OCI-LY3 (cell line): ENCODE results near the gene CWF19L2.

Source experiments
- H2AFZ ChIP-seq: fragments of 200-600, 300-600 bp; shearing (Covaris generic); 2 replicates; pipeline ENCODE4 v1.6.0; 2014; ENCODE audit warnings: antibody characterized with exemption, low read depth, low read length
- H3K27ac ChIP-seq: fragments of 200-600, 300-600 bp; sonication (generic); 2 replicates; pipeline ENCODE4 v1.5.1; 2014; ENCODE audit warnings: mild to moderate bottlenecking, low read length, moderate library complexity, mixed read lengths
- H3K27me3 ChIP-seq: fragments of 200-600, 300-600 bp; sonication (generic); 2 replicates; pipeline ENCODE4 v1.6.1; 2014; ENCODE audit warnings: low read depth, low read length, mixed read lengths
- H3K36me3 ChIP-seq: fragments of 200-600, 300-600 bp; sonication (generic); replicated peaks from 2 replicates; pipeline ENCODE3; 2014; ENCODE audit warnings: low read depth, low read length, mixed read lengths
- H3K4me1 ChIP-seq: fragments of 300-600, 200-600 bp; sonication (generic); 2 replicates; pipeline ENCODE4 v1.6.1; 2014; ENCODE audit warnings: low read length, mixed read lengths
- H3K4me2 ChIP-seq: fragments of 200-600, 300-600 bp; sonication (generic); 2 replicates; pipeline ENCODE4 v1.6.1; 2014; ENCODE audit warnings: low read length, mixed read lengths
- H3K4me3 ChIP-seq: fragments of 300-600, 200-600 bp; sonication (generic); 2 replicates; pipeline ENCODE4 v1.5.1; 2014; ENCODE audit warnings: antibody characterized with exemption, mild to moderate bottlenecking, low read length, moderate library complexity
- H3K79me2 ChIP-seq: fragments of 300-600, 200-600 bp; shearing (Covaris generic); 2 replicates; pipeline ENCODE4 v1.6.1; 2014; ENCODE audit warnings: mild to moderate bottlenecking, low read length, mixed read lengths
- H3K9ac ChIP-seq: fragments of 300-600, 200-600 bp; shearing (Covaris generic); 2 replicates; pipeline ENCODE4 v1.6.0; 2014; ENCODE audit warnings: mild to moderate bottlenecking, low read length, moderate library complexity
- H3K9me3 ChIP-seq: fragments of 200-600, 300-600 bp; shearing (Covaris generic); 2 replicates; pipeline ENCODE4 v1.6.1; 2014; ENCODE audit warnings: low read length, mixed read lengths; ENCODE audit not compliant: insufficient read depth
- H4K20me1 ChIP-seq: fragments of 200-600, 300-600 bp; sonication (generic); 2 replicates; pipeline ENCODE4 v1.6.1; 2016; ENCODE audit warnings: low read length, mixed read lengths; ENCODE audit not compliant: insufficient read depth
- EZH2phosphoT487 ChIP-seq: fragments of 200-600 bp; shearing (Covaris generic); IDR thresholded peaks from 2 replicates; pipeline ENCODE4 v1.6.1; 2018; ENCODE audit warnings: antibody characterized with exemption, mixed run types, low read depth
- TF ChIP-seq, protein P1 (sequence below): fragments of 200-600, 300-600 bp; sonication (generic); IDR thresholded peaks from 2 replicates; pipeline ENCODE4 v1.5.1; 2014; ENCODE audit warnings: antibody characterized with exemption, low read length, low read depth

CWF19L2 gene

DNA sequence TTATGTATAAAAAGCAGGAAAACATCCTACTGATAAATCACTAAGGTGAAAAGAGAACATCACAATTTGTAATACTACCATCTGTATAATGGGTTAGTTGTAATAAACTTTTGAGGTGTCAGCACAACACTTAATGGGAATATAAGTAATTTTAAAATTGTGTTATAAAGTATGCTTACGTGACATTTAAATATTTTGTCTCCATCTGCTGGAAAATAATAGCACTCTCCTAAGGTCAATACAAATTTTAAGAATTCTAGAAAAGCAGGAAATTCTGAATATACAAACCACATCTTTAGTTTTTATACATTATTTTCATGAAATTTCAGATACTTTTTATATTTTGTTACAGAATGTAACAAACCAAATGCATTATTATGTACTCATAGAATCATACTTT is 19.5 kb downstream of the CWF19L2 start:
- Histone ChIP-seq H3K9ac (no peak overlapping the region), H3K4me2 (no peak overlapping the region), H3K27ac (no peak overlapping the region), H2AFZ (no peak overlapping the region), H3K27me3 (no peaks in the 10 kb centered on the region), H3K4me1 (no peaks in the 10 kb centered on the region), H3K79me2 (no peaks in the 10 kb centered on the region), H3K4me3 (no peak overlapping the region), H4K20me1 (no peaks in the 10 kb centered on the region), H3K36me3 (no peaks in the 10 kb centered on the region), H3K9me3 (no peaks in the 10 kb centered on the region)
- TF ChIP-seq, protein P1, sequence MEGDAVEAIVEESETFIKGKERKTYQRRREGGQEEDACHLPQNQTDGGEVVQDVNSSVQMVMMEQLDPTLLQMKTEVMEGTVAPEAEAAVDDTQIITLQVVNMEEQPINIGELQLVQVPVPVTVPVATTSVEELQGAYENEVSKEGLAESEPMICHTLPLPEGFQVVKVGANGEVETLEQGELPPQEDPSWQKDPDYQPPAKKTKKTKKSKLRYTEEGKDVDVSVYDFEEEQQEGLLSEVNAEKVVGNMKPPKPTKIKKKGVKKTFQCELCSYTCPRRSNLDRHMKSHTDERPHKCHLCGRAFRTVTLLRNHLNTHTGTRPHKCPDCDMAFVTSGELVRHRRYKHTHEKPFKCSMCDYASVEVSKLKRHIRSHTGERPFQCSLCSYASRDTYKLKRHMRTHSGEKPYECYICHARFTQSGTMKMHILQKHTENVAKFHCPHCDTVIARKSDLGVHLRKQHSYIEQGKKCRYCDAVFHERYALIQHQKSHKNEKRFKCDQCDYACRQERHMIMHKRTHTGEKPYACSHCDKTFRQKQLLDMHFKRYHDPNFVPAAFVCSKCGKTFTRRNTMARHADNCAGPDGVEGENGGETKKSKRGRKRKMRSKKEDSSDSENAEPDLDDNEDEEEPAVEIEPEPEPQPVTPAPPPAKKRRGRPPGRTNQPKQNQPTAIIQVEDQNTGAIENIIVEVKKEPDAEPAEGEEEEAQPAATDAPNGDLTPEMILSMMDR, result no peak
- no peak for TF ChIP-seq EZH2phosphoT487

DNA sequence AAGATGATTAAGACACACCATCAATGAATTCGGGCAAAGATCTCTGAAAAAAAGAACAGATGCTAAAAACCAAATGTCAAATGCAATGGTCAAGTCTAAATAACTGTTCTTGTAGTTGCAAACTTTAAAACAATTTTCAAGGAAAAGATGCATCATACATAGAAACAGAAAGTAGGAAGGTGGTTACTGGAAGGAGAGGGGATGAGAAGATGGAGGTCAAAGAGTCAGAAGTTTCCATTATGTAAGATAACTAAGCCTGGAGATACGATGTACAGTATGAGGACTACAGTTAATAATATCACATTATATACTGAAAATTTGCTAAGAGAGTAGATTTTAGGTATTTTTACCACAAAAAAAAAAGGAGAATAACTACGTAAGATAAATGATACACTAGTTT is 27.1 kb downstream of the CWF19L2 start:
- Histone ChIP-seq H3K4me2 (no peak overlapping the region), H4K20me1 (no peaks in the 10 kb centered on the region), H3K27ac (no peak overlapping the region), H3K9ac (no peak overlapping the region), H3K9me3 (no peaks in the 10 kb centered on the region), H3K4me1 (no peaks in the 10 kb centered on the region), H2AFZ (no peak overlapping the region), H3K36me3 (no peaks in the 10 kb centered on the region), H3K4me3 (no peak overlapping the region), H3K27me3 (no peaks in the 10 kb centered on the region), H3K79me2 (no peaks in the 10 kb centered on the region)
- TF ChIP-seq, protein P1, result no peak
- no peak for TF ChIP-seq EZH2phosphoT487

DNA sequence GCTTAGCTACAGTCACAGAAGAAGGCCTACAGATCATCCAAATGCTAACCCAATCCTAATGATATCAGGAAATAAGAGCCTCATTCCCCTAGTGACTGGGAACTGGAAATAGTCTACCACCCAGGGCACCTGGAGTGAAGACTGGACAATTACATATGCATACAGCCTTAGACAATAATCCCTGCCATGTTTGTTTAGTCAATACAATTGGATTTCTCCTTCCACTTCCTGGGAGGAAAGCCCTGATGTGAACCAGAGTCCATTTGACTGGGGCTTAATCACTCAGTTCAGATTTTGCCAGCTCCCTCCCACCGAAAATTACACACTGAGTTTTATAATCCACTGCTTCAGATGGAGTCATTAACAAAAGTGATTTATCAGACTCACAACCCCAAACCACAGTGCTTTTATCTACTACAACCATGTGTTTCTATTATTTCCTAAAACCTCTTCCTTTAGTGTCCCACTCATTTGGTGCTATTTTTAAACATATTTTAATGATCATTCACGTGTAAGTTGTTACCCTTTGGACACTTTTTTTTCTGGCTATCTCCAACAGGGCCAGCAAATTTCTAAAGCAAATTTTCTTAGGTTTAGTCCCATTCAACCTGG is 29.9 kb downstream of the CWF19L2 start:
- no peaks in the 10 kb centered on the region for H3K4me1 ChIP-seq
- no peak overlapping the region for H3K9ac ChIP-seq
- H3K27me3 ChIP-seq, result no peaks in the 10 kb centered on the region
- H3K4me3 ChIP-seq, result no peak overlapping the region
- H4K20me1 ChIP-seq, result no peaks in the 10 kb centered on the region
- no peaks in the 10 kb centered on the region for H3K79me2 ChIP-seq
- H2AFZ ChIP-seq, result no peak overlapping the region
- no peak overlapping the region for H3K27ac ChIP-seq
- no peaks in the 10 kb centered on the region for H3K36me3 ChIP-seq
- no peaks in the 10 kb centered on the region for H3K9me3 ChIP-seq
- no peak overlapping the region for H3K4me2 ChIP-seq
- TF ChIP-seq, protein P1, result no peak
- no peak for TF ChIP-seq EZH2phosphoT487

DNA sequence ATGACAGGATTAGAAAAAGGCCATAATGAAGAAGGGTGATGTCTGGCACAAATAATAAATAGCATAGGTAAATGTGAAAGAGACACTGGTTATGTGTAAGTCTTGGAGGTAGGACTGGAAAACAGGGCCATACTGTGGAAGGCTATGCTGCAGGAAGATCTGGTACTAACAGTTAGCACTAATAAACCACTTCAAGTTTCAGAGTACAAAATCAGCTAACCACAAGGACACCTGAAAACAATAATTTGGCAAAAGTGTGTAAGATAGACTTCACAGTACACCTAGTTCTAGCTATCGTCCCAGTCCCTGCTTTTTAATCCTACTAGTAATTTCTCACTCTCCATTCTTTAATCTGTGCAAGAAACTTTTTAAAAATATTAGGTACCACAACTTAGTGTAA is 44.3 kb downstream of the CWF19L2 start:
- no peaks in the 10 kb centered on the region for H3K79me2 ChIP-seq
- H2AFZ ChIP-seq, result no peak overlapping the region
- H3K9ac ChIP-seq, result no peak overlapping the region
- H3K4me1 ChIP-seq, result no peaks in the 10 kb centered on the region
- no peaks in the 10 kb centered on the region for H3K27me3 ChIP-seq
- H4K20me1 ChIP-seq, result no peaks in the 10 kb centered on the region
- no peak for TF ChIP-seq EZH2phosphoT487
- TF ChIP-seq, protein P1, result no peak
- H3K9me3 ChIP-seq, result no peaks in the 10 kb centered on the region
- H3K4me3 ChIP-seq, result no peak overlapping the region
- peaks cover 3% of the 10 kb centered on the region for H3K36me3 ChIP-seq
- no peak overlapping the region for H3K4me2 ChIP-seq
- no peak overlapping the region for H3K27ac ChIP-seq
